Heart left ventricle (tissue), 16 donors: ENCODE measurements around the gene RNF213. TPM values are rescaled to one million over a fixed set of nuclear protein-coding genes. Genes with fewer than 3 reads are reported as not detected.

ENCODE experiments used
- ATAC-seq, 4 donors: fragments of 200-7000 bp; cut with Tn5 transposase; one replicate each; pipeline ENCODE4 v1.9.1; 2020 to 2022; ENCODE audit warnings: moderate library complexity in 4 of 4, mild to moderate bottlenecking in 3 of 4, moderate number of reproducible peaks in 1 of 4
- DNase-seq, 5 donors: peaks; one replicate each; pipeline ENCODE4 v3.0.0-alpha.2; 2020
- H3K27ac ChIP-seq, 12 donors: fragments of 200-600 bp; sonication (generic) in 4 of 12; one replicate each; pipeline versions ENCODE4 v1.5.0 to v1.8.0; 2016 to 2022; ENCODE audit warnings: mild to moderate bottlenecking in 2 of 12
- H3K27me3 ChIP-seq, 9 donors: fragments of 200-600 bp; sonication (generic) in 2 of 9; one replicate each; pipeline versions ENCODE4 v1.5.1 to v1.8.0; 2016 to 2022; ENCODE audit warnings: mild to moderate bottlenecking in 3 of 9
- H3K36me3 ChIP-seq, 9 donors: fragments of 200-600 bp; sonication (generic) in 2 of 9; one replicate each; pipeline versions ENCODE4 v1.5.0 to v1.8.0; 2018 to 2022; ENCODE audit warnings: mild to moderate bottlenecking in 2 of 9
- H3K4me1 ChIP-seq, 12 donors: fragments of 200-600 bp; sonication (generic) in 4 of 12; one replicate each; pipeline versions ENCODE4 v1.5.0 to v1.8.0; 2016 to 2022; ENCODE audit warnings: mild to moderate bottlenecking in 3 of 12
- H3K4me3 ChIP-seq, 12 donors: fragments of 200-600 bp; sonication (generic) in 4 of 12; one replicate each; pipeline versions ENCODE4 v1.5.0 to v1.8.0; 2017 to 2022; ENCODE audit warnings: mild to moderate bottlenecking in 9 of 12, moderate library complexity in 4 of 12
- H3K9me3 ChIP-seq, 12 donors: fragments of 200-600 bp; sonication (generic) in 4 of 12; one replicate each; pipeline versions ENCODE4 v1.5.0 to v1.8.0; 2016 to 2022; ENCODE audit warnings: mild to moderate bottlenecking in 1 of 12
- CTCF ChIP-seq, 12 donors: fragments of 200-600 bp; sonication (generic) in 4 of 12; IDR thresholded peaks; one replicate each; pipeline versions ENCODE4 v1.5.0 to v1.8.0; 2018 to 2022; ENCODE audit warnings: antibody characterized with exemption in 12 of 12, mild to moderate bottlenecking in 5 of 12
- POLR2A ChIP-seq, 2 donors: fragments of 450-650 bp; IDR thresholded peaks; one replicate each; pipeline ENCODE4 v1.6.1; 2017; ENCODE audit warnings: antibody characterized with exemption in 2 of 2, mild to moderate bottlenecking in 2 of 2, moderate library complexity in 2 of 2
- WGBS, 4 donors: extraction: QIAGEN DNeasy Blood & Tissue Kit in 2 of 4; methylation state at CpG; one replicate each; pipeline versions ENCODE4 v1.1.5 to v1.1.7; 2013 to 2018; 5-methylcytosine and 5-hydroxymethylcytosine counted together
- intact Hi-C, 10 donors: fragments of 100-400 bp; cut with DNase I; formaldehyde crosslinking; loops; one replicate each; pipeline versions ENCODE4 v1.11.1 to v1.14.2; 2022
- long read RNA-seq, 3 donors: library from polyadenylated mRNA; unstranded; transcript quantifications; one replicate each; pipeline ENCODE4 v2.0.0, GENCODE V29; 2020 to 2021
- polyA plus RNA-seq, 2 donors: library from polyadenylated mRNA; stranded (reverse); fragments of 200-250 nt; gene quantifications; one replicate each; pipeline ENCODE4 v1.2.3, GENCODE V29; 2013
- total RNA-seq, 9 donors: library from RNA; depleted of rRNA in 2 of 9; stranded (reverse); fragments of >200 nt in 2 of 9; fragmentation: NEBNext Ultra II Directional in 3 of 9; extraction: Animal tissue kit (Norgen Biotek cat#: 25700) in 3 of 9; gene quantifications; one replicate each; pipeline versions ENCODE4 v1.1.0 to v1.2.4, GENCODE V29; 2016 to 2023
- donor health status: ischemic (EF 13 %, LVEDD 7.1; RV severe dilation, severe dysfunction).
- donor health status: healthy with polysubstance abuse.
- donor health status: DM: no; HTN: yes; CAD: no.
- donor health status: DM: no; HTN: no; CAD: no.
- donor health status: ischemic (EF 25% LVEDD 6.9; RV normal size, moderate dysfunction).
- donor health status: ischemic (EF 25% LVEDD 5.7; RV mildly dilated, moderate dysfunction).
- donor health status: healthy.
- donor health status: DM: yes; HTN: yes; CAD: no.
- donor health status: ischemic (EF 35%, LVEDD 5.7; RV mildly dilated, moderate dysfunction).
- donor health status: nonischemic (EF 11% LVEDD 7.7; RV severe dilation, severe dysfunction).
- donor health status: DM: yes; HTN: yes; CAD: no.
- donor health status: PGD.
- donor health status: ischemic (EF 29% LVEDD 5.4; RV normal size, mild dysfunction).
- donor health status: nonischemic (EF 23%, LVEDD 6.1; RV moderate dilation, normal function).

RNF213 gene
- total RNA-seq (100 to 1,000 TPM in 1 of 9 donors, 10 to 100 TPM in 8; 24.2 to 167 (median 32.7) TPM), polyA plus RNA-seq (10 to 100 TPM; 23.1 to 31.4 TPM)
- long read RNA-seq, donor 1, full-length matches to known transcripts, result 1 of 12 reads
- long read RNA-seq, donor 1, partial matches to known transcripts, result 9 of 12 reads
- long read RNA-seq, donor 1, other reads (novel, unspliced or antisense), result 2 of 12 reads
- long read RNA-seq, donor 2, full-length matches to known transcripts, result 2 of 13 reads
- long read RNA-seq, donor 2, partial matches to known transcripts, result 10 of 13 reads
- long read RNA-seq, donor 2, other reads (novel, unspliced or antisense), result 1 of 13 reads
- long read RNA-seq, donor 3, full-length matches to known transcripts, result 3 of 13 reads
- long read RNA-seq, donor 3, partial matches to known transcripts, result 9 of 13 reads
- long read RNA-seq, donor 3, other reads (novel, unspliced or antisense), result 1 of 13 reads

GRCh38 chr17:80260791-80261158 is at the start of gene RNF213:
Gene RNF213, plus strand, starts transcription at chr17:80260852. Its CDS starts 2,830 bp downstream, at chr17:80263682.
- peaks cover 0 to 18% (median under 1%) of the 10 kb centered on the region in 9 donors for H3K36me3 ChIP-seq
- 0 to 1% (median 0%) methylated on average over 3 to 52 of the region's 54 CpGs; no CpG with 5 or more reads in 1 of the 4 donors for WGBS, 4 donors
- no peaks in the 10 kb centered on the region for H3K27me3 ChIP-seq
- TF ChIP-seq CTCF (IDR thresholded peaks at IDR 0.05), result no peak
- TF ChIP-seq POLR2A (IDR thresholded peaks at IDR 0.05), result peak; percentile 26 to 87
- DNase-seq (peak; percentile 56 to 84 (median 73)), ATAC-seq (peak in 3 of 4 donors; percentile 17 to 62 (median 56))
- H3K27ac ChIP-seq, result peak within 1 kb of the TSS; percentile 93 to 100 (median 98)
- peaks cover 6 to 58% (median 32%) of the 10 kb centered on the region in 12 donors for H3K4me1 ChIP-seq
- intact Hi-C loops, result loop anchor here in 8 of 10 donors (2.0 to 10.0 kb wide), 5 partner anchors 38 to 158 kb away; partner anchors contain the start of genes EIF4A3 (in 7 of the 8), GAA (in 2 of the 8), SGSH (in 1 of the 8) and SLC26A11 (in 1 of the 8)
- H3K4me3 ChIP-seq, result peak within 1 kb of the TSS; percentile 75 to 99 (median 94)
- H3K9me3 ChIP-seq, result no peaks in the 10 kb centered on the region

- no peaks in the 10 kb centered on the region for H3K27me3 ChIP-seq
- no peak for ATAC-seq
- H3K36me3 ChIP-seq, result peaks cover 0 to 91% (median 42%) of the 10 kb centered on the region in 9 donors
- H3K4me3 ChIP-seq, result no peak overlapping the region
- peak in 1 of 5 donors; percentile 48 for DNase-seq
- H3K27ac ChIP-seq, result no peak overlapping the region
- peaks cover 0 to 8% (median 0%) of the 10 kb centered on the region in 12 donors for H3K4me1 ChIP-seq
- intact Hi-C loops, result no loop called here
- H3K9me3 ChIP-seq, result no peaks in the 10 kb centered on the region
- TF ChIP-seq POLR2A (IDR thresholded peaks at IDR 0.05), result no peak
- 88 to 94% (median 93%) methylated on average over 21 to 22 of the region's 22 CpGs for WGBS, 4 donors
Measured at GRCh38 chr17:80212109-80212508, 48.5 kb upstream of the RNF213 start.

- no peak for DNase-seq
- 89 to 94% (median 92%) methylated on average over 12 of the region's 12 CpGs for WGBS, 4 donors
- no peak overlapping the region for H3K27ac ChIP-seq
- H3K4me1 ChIP-seq, result peaks cover 0 to 8% (median 0%) of the 10 kb centered on the region in 12 donors
- intact Hi-C loops, result no loop called here
- TF ChIP-seq CTCF (IDR thresholded peaks at IDR 0.05) (no peak), POLR2A (IDR thresholded peaks at IDR 0.05) (no peak)
- H3K9me3 ChIP-seq, result no peaks in the 10 kb centered on the region
- H3K4me3 ChIP-seq, result no peak overlapping the region
- ATAC-seq, result no peak
- H3K36me3 ChIP-seq, result peaks cover 0 to 95% (median 42%) of the 10 kb centered on the region in 9 donors
- no peaks in the 10 kb centered on the region for H3K27me3 ChIP-seq
Measured at GRCh38 chr17:80212511-80212910, 48.1 kb upstream of the RNF213 start.

GRCh38 chr17:80212962-80213642 is 47.5 kb upstream of the RNF213 start:
- H3K4me1 ChIP-seq, result peaks cover 0 to 13% (median 0%) of the 10 kb centered on the region in 12 donors
- TF ChIP-seq POLR2A (IDR thresholded peaks at IDR 0.05) (no peak), CTCF (IDR thresholded peaks at IDR 0.05) (no peak)
- intact Hi-C loops, result no loop called here
- peaks cover 0 to 97% (median 42%) of the 10 kb centered on the region in 9 donors for H3K36me3 ChIP-seq
- WGBS, 4 donors, result 83 to 93% (median 91%) methylated on average over 19 of the region's 19 CpGs
- peak in 1 of 5 donors; percentile 69 for DNase-seq
- no peak for ATAC-seq
- H3K9me3 ChIP-seq, result no peaks in the 10 kb centered on the region
- H3K4me3 ChIP-seq, result no peak overlapping the region
- no peaks in the 10 kb centered on the region for H3K27me3 ChIP-seq
- peak overlapping the region in 1 of 12 donors; percentile 58 for H3K27ac ChIP-seq
